ENCODE results near the gene SLC28A3.

The SLC28A3 gene

DNA sequence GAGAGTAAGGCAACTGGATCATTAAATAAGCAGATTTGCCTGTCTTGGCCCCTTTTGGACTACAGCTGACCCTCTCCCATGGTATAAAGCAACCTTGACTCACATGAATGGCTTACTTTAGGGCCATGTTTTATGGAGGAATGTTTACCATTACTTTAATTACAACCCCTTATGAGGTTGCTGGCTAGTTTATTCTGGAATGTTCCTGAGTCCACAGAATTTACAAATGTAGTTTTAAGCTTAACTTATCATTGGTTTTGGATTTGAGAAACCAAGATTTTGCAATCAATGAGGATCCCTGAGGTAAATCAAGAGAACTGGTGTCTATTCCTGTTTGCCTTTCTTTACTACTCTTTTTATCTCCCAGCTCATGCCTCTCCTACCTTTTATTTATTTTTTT is 15.7 kb downstream of the SLC28A3 start:
- TF ChIP-seq ZNF274 (IDR thresholded peaks at IDR 0.05; ENCODE audit: low read depth, low read length): no peak
- H3K4me3 ChIP-seq (ENCODE audit: low read length): no peak overlapping the region

GRCh38 chr9:84323858-84324257 is 16.7 kb downstream of the SLC28A3 start:
- no peak for TF ChIP-seq ZNF274 (IDR thresholded peaks at IDR 0.05; ENCODE audit: low read depth, low read length)
- H3K4me3 ChIP-seq (ENCODE audit: low read length): no peak overlapping the region

GRCh38 chr9:84322828-84323227 is 17.7 kb downstream of the SLC28A3 start:
- no peak overlapping the region for H3K4me3 ChIP-seq (ENCODE audit: low read length)
- no peak for TF ChIP-seq ZNF274 (IDR thresholded peaks at IDR 0.05; ENCODE audit: low read depth, low read length)

DNA sequence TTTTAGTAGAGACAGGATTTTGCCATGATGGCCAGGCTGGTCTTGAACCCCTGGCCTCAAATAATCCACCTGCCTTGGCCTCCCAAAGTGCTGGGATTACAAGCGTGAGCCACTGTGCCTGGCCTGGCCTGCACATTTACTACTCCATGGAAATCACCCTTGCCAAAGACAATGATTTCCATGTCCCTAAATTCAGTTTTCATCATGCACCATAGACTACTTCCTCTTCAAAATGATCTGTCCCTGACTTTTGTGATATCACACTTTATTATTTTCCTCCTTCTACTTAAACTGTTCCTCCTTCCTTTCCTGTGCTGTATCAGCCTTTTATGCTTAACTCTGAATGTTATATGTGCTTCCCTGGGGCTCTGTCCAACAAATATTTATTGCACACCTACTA is 20.3 kb downstream of the SLC28A3 start:
- TF ChIP-seq ZNF274 (IDR thresholded peaks at IDR 0.05; ENCODE audit: low read depth, low read length): no peak
- no peak overlapping the region for H3K4me3 ChIP-seq (ENCODE audit: low read length)

- no peak for TF ChIP-seq ZNF274 (IDR thresholded peaks at IDR 0.05; ENCODE audit: low read depth, low read length)
- no peak overlapping the region for H3K4me3 ChIP-seq (ENCODE audit: low read length)
These were observed 20.9 kb downstream of the SLC28A3 start for GRCh38 chr9:84319632-84320031.

GRCh38 chr9:84318981-84319380 is 21.6 kb downstream of the SLC28A3 start:
- no peak for TF ChIP-seq ZNF274 (IDR thresholded peaks at IDR 0.05; ENCODE audit: low read depth, low read length)
- no peak overlapping the region for H3K4me3 ChIP-seq (ENCODE audit: low read length)

- H3K4me3 ChIP-seq (ENCODE audit: low read length): no peak overlapping the region
- no peak for TF ChIP-seq ZNF274 (IDR thresholded peaks at IDR 0.05; ENCODE audit: low read depth, low read length)
These were observed 23.0 kb downstream of the SLC28A3 start for GRCh38 chr9:84317563-84317962.

DNA sequence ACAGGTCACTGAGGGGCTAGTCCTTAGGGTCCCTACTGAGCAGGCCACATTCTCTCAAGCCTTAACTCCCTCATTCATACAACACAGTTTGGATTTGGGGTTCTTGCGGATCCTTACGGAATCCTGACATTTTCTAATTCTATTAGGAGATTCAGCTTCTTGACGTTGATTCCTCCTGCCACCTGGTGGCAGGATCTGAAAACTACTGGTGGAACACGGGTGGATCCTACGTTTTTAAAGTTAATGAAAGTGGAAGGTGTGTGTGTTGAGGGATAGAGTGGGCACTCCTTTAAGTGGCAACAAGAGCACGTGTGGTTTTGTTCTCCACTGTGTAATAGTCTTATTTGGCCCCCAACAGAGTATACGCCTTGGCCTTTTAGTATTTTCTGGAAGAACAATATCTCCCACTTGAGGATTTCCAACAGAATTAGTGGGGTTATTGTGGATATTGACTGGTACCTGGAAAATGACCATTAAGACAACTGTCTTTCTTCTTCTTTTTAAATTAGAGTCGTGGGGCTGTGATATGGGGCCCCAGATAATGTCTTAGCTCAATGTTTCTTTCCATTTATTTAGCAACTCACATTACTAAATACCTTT is 25.2 kb downstream of the SLC28A3 start:
- TF ChIP-seq ZNF274 (IDR thresholded peaks at IDR 0.05; ENCODE audit: low read depth, low read length): no peak
- no peak overlapping the region for H3K4me3 ChIP-seq (ENCODE audit: low read length)

- no peak for TF ChIP-seq ZNF274 (IDR thresholded peaks at IDR 0.05; ENCODE audit: low read depth, low read length)
- no peak overlapping the region for H3K4me3 ChIP-seq (ENCODE audit: low read length)
These were observed 26.3 kb downstream of the SLC28A3 start for GRCh38 chr9:84314306-84314705.

DNA sequence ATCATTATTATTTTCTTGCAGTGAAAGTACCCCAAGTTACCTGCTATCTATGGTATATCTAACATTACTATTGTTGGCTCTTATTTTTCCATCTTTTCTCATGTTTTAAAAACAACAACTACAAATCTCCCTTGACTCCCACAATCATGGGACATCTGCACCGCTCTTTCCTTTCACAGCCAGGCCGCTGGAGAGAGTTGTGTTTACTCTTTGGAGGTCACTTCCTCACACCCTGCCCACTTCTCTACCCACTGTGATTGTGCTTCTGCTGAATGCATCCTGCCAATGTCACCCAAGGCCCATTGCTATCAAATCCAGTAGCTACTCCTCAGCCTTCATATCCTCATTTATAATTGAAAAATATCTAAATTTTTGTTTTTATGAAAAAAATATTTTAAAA is 29.7 kb downstream of the SLC28A3 start:
- no peak for TF ChIP-seq ZNF274 (IDR thresholded peaks at IDR 0.05; ENCODE audit: low read depth, low read length)
- no peak overlapping the region for H3K4me3 ChIP-seq (ENCODE audit: low read length)

- no peak for TF ChIP-seq ZNF274 (IDR thresholded peaks at IDR 0.05; ENCODE audit: low read depth, low read length)
- H3K4me3 ChIP-seq (ENCODE audit: low read length): no peak overlapping the region
These were observed 34.9 kb downstream of the SLC28A3 start for GRCh38 chr9:84305497-84306131.

DNA sequence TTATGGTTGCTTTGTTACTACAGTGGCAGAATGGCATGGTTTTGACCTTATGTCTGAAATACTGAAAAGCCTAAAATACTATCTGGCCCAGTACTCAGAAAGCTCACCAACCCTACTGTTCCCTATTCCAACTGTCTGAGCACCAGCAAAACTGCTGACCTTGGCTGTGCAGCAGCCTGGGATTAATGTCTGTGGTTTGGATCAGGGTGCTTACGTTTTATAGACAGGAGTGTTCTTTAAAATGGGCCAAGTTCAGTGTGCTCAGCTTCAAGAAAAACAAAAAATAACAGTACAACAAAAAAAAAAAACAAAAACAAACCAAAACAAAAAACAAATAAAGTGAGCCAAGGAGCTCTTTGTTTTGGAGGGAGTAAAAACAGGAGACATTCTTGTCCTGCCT is 36.4 kb downstream of the SLC28A3 start:
- TF ChIP-seq ZNF274 (IDR thresholded peaks at IDR 0.05; ENCODE audit: low read depth, low read length): no peak

GRCh38 chr9:84303061-84303460 is 37.5 kb downstream of the SLC28A3 start:
- no peak overlapping the region for H3K4me3 ChIP-seq (ENCODE audit: low read length)
- TF ChIP-seq ZNF274 (IDR thresholded peaks at IDR 0.05; ENCODE audit: low read depth, low read length): no peak

More for the DNA sequence above, 36.4 kb downstream of the SLC28A3 start:
- no peak overlapping the region for H3K4me3 ChIP-seq (ENCODE audit: low read length)

GRCh38 chr9:84301851-84302250 is 38.7 kb downstream of the SLC28A3 start:
- no peak overlapping the region for H3K4me3 ChIP-seq (ENCODE audit: low read length)
- no peak for TF ChIP-seq ZNF274 (IDR thresholded peaks at IDR 0.05; ENCODE audit: low read depth, low read length)

- no peak for TF ChIP-seq ZNF274 (IDR thresholded peaks at IDR 0.05; ENCODE audit: low read depth, low read length)
- no peak overlapping the region for H3K4me3 ChIP-seq (ENCODE audit: low read length)
These were observed 40.3 kb downstream of the SLC28A3 start for GRCh38 chr9:84300271-84300670.

Data from GM08714 (cell line).